GM21515 (cell line): ENCODE data around the gene CNTNAP2.

Experiments used
- ATAC-seq: cut with Tn5 transposase; IDR thresholded peaks from one replicate; pipeline ENCODE4 v1.9.1; 2021; ENCODE audit not compliant: unreplicated experiment

Gene CNTNAP2

DNA sequence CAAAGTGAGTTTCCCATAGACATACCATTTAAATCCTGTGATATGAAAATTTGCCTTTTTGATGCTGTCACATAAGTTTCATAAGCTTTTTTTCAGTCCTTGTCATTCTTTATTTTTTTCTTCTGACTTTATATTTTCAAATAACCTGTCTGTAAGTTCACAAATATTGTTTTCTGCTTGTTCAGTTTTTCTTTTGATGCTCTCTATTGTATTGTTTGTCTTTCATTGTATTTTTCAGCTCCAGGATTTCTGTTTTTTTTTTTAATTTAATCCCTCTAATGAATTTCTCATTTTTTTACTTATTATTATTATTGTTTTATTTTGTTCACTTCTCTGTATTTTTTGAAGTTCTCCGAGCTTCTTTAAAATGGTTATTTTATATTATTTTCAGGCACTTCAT, 623.4 kb downstream of the CNTNAP2 start:
- no peak for ATAC-seq

DNA sequence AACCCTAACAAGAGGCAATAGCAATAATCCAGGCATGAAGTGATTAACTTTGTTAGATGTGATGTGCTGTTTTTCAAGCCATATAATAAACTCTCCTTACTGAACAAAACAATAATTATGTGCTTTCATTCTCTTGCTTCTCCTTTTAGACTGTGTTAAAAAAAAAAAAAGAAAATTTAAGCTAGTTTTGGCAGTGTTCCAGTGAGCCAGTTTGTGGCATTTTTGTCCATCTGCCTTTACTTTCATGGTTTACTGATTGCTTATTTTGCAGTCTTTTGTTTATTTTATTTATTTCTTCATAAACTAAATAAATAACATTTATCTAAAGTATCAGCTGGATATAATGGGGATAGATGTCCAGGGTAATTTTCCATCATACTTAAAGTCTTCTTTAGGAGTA, 625.3 kb downstream of the CNTNAP2 start:
- no peak for ATAC-seq

DNA sequence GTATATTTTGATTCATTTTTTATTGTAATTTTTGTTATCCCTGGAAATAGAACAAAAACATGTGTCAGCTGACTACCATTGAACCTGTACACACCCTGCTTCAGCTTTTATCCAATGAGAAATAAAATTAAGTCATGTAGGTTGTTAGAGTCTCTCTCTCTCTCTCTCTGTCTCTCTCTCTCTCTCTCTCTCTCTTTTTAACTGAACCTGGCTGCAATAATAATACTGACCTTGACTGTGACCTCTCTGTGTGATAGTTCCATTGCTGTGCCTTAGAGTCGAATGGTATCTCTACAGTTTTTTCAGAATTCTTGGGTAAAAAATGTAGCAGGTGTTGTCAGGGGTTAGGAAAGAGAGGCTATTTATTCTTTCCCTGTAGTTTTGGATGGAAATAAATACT, 637.8 kb downstream of the CNTNAP2 start:
- ATAC-seq: no peak

- no peak for ATAC-seq
These were observed 639.0 kb downstream of the CNTNAP2 start for GRCh38 chr7:146755585-146755984.

DNA sequence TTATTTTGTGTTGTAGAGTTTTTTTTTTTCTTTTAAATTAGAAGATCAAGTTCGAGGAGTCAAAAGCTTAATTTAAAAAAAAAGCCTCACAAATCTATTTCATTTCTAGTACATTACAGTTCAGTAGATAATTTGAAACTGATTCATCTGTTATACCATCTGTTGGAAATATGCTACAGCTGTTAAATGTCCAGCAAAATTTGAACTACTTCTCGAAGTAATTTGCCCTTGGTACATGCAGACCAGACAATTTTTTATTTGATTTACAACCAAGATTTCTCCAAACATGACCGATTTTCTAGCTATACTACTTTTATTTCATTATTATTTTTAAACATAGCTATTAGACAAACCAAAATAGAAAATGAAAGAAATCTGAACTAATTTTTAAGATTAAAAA, 647.9 kb downstream of the CNTNAP2 start:
- ATAC-seq: no peak

- no peak for ATAC-seq
These were observed 652.4 kb downstream of the CNTNAP2 start for GRCh38 chr7:146768957-146769356.

- ATAC-seq: no peak
These were observed 656.0 kb downstream of the CNTNAP2 start for GRCh38 chr7:146772601-146773000.

DNA sequence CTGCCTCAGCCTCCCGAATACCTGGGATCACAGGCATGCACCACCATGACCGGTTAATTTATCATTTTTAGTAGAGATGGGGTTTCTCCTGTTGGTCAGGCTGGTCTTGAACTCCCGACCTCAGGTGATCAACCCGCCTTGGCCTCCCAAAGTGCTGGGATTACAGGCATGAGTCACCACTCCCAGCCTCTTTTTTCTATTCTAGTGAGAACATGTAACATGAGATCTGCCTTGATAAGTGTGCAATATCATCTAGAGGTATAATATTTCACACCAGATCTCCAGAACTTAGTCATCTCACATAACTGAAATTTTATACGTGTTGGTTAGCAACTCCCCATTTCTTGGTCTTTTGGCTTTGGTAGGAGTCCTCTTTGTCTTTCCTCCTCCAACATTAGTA, 656.9 kb downstream of the CNTNAP2 start:
- no peak for ATAC-seq

DNA sequence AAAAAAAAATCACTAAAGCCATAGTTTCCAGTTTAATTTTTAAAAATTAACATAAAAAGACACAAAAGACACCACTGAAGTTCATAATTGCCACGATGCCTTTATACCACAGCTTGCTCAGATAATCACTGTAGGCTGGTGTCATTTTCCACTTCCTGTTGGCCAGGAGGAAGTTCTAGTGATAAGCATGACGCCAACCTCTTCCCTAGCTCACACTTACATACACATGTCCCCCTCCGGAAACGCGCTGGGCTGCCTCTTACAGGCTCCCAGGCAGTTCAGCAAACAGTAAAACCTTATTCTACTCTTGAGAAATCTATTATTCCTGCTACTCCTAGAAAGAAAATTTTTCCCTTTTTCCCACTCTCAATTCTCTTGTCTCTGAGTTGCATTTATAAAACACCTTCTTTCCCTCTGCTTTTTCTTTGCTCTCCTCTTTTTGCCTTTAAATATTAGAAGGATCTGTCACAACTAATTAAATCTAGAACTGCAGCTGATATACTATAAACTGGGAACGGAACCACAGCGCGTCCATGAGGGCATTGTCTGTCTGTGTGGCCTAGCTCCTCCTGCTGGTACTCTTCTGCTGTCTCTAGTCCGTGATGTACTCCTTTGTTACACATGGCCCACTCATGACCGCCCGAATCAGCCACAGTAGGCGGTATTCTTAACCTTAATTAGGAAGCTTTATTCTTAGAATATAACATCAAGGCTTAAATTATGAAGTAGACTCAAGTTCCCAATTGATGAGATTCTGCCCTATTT, 664.9 kb downstream of the CNTNAP2 start:
- no peak for ATAC-seq

GRCh38 chr7:146787266-146787665, 670.7 kb downstream of the CNTNAP2 start:
- ATAC-seq: no peak

DNA sequence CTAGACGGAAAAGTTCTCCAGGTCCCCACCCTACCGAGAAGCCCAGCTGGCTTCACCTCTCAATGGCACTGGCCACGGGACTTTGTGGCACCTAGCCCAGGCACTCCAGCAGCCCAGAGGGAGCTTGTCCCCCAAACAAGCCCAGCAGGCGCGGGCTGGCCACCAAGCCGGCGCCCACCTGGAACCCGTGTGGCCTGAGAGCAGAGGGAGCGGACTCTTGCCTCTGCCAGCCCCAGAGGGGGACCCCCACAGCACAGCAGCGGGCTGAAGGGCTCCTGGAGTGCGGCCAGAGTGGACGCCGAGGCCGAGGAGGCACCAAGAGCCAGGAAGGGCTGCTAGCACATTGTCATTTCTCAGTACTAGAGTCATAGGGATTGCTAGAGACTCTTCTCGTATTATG, 671.4 kb downstream of the CNTNAP2 start:
- ATAC-seq: no peak

DNA sequence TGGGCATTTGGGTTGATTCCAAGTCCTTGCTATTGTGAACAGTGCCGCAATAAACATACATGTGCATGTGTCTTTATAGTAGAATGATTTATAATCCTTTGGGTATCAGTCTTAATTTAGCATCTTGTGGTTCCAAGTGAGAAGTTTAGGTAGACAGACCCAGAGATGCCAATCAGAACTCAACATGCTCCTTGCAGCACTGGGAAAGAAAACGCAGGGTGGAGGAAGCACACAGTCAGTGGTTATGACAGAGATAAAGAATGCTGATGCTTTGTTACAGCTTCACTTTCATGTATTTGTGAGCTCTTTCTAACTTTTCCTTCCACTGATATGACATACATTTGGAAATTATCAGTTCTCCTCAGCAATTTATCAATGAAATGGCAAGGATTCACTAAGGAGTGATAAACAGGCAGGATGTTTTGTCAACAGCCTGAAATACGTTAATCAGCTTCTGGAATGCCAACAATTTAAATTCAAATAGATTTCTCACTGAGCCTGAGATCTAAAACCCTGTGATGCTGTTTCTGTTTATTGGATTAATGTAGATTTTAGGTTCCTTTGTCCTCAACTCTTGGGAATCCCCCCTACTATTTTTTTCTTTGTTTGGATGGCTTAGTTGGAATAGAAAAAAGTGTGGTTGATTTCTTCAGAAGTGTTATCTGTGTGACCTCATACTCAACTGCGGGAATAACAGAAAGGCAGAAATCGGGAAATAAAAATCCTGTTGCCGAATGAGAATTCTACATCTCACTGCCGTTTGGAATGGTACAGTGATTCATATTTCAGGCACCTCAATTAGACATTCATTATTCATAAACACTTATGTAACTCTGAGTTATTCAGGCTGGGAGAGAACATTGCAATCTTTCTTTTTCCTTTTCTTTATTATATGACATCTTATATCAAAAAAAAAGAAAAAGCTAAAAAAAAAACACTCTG, 675.0 kb downstream of the CNTNAP2 start:
- ATAC-seq: no peak

DNA sequence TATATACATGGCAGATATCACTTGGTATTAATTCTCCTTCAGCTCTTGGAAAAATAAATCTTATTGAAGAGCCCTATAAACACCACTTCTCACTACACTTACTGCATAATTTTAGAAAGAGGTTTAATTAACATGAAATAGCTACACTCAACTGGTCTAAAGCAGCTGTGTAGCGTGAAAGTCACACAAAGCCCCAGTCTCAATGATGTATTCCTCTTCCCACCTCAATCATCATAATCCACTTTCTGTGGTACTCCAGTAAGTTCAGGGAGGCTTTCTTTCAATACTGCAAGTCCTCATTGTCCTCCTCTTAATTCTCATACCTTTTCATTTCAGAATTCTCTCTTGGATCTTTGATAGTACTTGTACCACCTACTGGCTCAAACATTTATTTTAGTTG, 688.0 kb downstream of the CNTNAP2 start:
- no peak for ATAC-seq

DNA sequence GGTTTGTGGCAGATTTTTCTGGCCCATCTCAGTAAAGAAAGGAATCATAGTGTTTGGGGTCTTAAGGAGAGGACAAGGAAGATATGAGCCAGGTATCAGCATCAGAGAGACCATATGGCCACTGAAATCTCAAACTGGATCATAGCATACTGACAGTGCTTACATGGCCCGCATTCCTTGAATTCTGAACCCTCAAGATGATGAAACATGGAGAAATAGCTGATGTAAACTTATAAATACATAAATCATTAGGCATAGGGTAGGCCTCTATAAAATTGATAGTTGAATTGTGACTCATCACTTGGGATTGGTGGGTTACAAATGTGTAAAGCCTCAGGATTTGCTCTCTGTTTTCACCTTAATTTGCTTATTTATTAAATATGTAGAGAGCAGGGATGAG, 688.5 kb downstream of the CNTNAP2 start:
- no peak for ATAC-seq

DNA sequence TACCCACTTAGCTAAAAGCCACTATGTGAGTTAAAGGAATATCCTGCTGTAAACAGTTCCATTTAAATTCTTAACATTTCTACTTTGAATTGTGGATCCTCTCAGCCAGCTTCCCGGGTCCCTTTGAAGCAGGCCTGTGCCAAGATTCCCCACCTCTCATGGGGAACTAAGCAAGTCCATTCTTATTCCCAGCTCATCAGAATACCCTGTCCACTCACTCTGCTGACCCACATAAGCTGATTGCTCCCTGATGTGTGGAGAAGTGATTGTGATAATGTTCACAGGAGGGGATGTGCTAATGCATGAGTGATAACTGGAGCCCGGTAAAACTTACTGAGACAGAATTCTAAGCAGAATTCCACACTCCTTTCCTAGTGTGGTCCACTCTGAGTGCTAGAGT, 709.7 kb downstream of the CNTNAP2 start:
- ATAC-seq: no peak

- ATAC-seq: no peak
These were observed 714.1 kb downstream of the CNTNAP2 start for GRCh38 chr7:146830686-146831085.

DNA sequence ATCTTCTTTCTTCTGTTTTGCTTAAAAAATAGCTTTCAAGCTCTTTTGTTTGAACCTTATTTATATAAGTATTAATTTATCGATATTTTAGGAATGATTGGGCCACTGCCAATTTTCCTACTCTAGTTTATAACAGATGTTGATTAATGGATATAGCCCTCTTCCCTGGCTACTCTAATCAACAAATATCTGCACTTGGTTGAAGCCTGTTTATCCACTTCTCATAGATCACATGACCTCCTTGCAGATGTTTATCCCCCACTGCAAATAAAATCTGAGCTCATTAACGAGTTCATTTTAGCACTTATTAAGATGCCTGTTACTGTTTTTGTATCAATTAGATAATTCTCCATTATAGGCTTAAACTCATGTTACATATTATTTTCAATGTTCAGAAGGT, 715.3 kb downstream of the CNTNAP2 start:
- ATAC-seq: no peak

DNA sequence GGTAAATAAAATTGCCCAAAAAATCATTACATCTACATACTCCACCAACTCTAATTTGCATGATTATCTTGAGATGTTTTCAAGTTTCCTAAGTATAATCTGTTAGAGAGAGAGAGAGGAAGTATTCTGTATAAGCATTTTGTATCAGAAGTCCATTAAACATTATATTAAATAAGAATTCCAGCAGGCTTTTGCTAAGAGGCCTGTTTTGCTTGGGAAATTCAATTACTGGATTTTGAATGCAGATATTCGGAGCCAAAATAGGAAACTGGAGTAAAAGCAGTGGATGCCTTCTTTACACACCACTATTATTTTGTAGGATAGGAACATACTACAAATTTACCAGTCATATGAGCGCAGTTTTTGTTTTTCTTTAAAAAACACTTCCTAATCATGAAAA, 727.8 kb downstream of the CNTNAP2 start:
- no peak for ATAC-seq

- ATAC-seq: no peak
These were observed 742.1 kb downstream of the CNTNAP2 start for GRCh38 chr7:146858690-146859089.

- ATAC-seq: no peak
These were observed 745.1 kb downstream of the CNTNAP2 start for GRCh38 chr7:146861701-146862100.

DNA sequence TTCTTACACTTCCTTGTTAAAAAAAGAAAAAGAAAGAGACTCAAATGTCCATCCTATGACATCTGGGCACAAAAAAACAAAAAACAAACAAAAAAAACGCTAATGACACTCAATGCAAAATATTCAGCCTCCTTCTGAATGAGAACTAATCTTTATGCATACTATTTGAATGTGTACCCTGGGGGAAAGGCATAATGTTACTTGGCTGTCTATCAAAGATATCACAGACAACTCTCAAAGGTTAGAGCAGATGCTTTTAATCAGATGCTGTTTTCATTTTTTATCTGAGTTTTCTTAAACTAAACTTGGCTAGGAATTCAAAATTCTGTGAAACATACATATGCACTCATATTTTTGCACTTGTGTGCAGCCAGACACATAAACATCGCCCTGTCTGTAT, 745.8 kb downstream of the CNTNAP2 start:
- no peak for ATAC-seq

DNA sequence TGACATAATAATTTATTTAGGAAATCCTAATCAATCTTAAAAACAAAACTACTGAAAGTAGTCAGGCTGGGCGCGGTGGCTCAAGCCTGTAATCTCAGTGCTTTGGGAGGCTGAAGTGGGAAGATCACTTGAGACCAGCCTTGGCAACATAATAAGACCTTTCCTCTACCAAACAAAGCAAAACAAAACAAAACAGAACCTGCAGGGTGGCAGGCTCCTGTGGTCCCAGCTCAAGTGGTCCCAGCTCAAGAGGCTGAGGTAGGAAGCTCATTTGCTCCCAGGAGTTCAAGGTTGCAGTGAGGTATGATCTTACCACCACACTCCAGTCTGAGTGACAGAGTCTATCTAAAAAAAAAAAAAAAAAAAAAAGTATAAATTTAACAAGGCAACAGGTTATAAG, 748.0 kb downstream of the CNTNAP2 start:
- no peak for ATAC-seq
